Non-pigmented ciliary epithelial cell (primary cell): Measurements from ENCODE around the gene GNG7.
"Not testable (repeated sequence)": the region's sequence is repeated elsewhere in the genome, so short reads cannot be mapped to it uniquely, and the experiment has no call there.

Source experiments
- DNase-seq: peaks from one replicate; pipeline ENCODE4 v3.0.0-alpha.2; 2010; ENCODE audit warnings: low read depth

The GNG7 gene

DNA sequence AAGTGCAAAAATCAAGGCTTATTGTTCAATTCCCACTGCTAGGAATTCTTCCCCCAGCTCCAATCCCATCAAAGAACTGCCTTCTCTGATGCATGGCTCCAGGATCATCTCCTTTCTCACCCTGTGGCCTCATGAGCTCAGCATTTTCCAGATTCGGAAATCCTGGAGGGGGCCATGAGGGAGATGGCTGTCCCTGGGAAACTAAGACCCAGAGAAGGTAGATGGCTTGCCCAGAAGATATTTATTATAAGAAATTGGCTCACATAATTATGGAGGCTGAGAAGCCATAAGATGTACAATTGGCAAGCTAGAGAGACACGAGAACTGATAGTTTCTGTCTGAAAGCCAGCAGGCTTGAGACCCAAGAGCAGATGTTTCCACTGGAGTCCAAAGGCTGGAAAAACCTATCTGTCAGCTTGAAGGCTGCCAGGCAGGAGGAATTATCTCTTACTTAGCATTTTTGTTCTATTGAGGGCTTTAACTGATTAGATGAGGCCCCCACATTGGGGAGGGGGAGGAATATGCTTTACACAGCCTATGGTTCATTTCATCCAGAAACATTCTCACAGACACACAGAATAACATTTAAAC is 168.0 kb downstream of the GNG7 start:
- no peak for DNase-seq

DNA sequence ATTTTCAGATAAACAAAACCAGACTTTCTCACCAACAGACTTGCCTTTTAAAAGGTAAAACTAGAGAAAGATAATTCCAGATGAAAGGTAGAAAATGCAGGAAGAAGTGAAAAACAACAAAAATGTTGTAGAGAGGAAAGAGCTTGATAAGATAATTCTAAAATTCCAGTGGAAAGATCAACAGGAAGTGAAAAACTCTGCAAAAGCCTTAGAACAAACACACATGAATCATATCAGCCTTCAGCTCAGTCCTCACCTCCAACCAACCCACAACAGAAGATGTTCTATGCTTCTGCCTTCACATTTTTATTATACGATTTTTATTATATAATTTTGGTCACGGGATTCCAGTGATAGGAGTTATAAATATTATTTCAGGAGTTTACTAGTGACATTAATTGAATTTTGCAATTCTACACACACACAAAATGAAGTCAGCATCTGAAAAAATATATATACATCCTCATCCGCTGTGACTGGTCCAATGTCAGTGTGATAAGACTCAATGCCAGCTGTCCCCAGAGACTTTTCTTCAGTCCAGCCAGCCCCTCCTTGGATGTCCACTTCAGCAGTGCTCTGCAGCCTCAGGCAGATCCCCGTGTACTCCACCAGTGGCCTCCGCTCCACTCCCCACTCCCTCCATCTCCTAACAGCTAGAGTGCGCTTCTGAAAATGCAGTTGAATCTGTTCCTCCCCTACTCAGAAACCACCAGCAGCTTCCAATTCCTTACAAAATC is 168.6 kb downstream of the GNG7 start:
- DNase-seq: no peak

DNA sequence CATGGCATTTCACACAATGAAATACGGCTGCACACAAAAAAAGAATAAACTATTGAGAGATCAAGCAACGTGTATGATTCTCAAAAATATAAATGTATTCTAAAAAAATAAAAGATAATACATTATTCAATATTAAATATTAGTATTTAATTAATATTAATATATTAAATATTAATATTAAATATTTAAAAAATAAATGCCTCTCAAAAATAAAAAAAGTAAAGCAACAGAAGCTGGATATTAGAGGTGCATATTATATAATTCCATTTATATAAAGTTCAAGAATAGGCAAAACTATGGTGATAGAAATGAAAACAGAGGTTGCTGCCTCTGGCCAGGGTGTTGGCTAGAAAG is 169.4 kb downstream of the GNG7 start:
- DNase-seq: no peak

DNA sequence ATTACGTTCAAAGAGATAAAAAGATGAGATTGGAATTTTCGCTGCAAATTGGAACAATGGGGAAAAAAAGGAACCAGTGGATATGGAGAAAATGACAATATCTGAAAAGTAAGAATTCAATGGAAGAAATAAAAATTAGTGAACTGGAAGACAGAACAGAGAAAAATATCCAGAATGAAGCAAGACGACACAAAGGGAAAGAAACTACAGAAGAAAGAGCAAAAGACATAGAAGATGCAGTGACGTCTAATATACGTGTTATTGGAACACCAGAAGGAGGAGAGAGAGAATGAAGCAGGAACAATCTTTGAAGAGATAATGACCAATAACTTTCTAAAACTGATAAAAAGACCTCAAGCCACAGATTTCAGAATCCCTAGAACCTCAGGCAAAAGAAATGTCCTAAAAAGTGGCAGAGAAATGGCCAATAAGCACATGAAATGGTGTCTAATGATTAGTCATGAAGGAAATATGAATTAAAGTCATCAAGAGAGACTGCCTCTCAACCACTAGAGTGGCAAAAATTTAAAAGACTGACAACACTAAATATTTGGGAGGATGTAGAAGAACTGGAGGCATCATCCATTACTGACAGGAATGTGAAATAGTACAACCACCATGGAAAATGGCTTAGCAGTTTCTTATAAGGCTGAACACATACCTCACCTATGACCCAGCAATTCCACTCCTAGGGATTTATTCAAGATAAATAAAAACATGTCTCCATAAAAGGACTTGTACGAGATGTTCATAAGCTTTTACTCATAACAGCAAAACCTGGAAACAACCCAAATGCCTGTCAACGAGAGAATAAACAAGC is 170.0 kb downstream of the GNG7 start:
- peak; percentile 78 for DNase-seq

DNA sequence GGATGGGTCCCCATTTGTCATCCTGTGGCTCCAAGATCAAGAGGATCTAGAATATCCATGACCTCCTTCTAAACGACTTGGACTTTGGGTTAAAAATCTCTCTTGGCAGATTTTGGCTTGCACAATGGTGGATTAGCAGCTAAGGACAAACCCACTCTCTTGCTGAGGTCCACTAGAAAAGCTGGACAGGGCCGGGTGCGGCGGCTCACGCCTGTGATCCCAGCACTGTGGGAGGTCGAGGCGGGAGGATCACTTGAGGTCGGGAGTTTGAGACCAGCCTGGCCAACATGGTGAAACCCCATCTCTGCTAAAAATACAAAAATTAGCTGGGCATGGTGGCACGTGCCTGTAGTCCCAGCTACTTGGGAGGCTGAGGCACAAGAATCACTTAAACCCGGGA is 172.6 kb downstream of the GNG7 start:
- DNase-seq: not testable (repeated sequence)

DNA sequence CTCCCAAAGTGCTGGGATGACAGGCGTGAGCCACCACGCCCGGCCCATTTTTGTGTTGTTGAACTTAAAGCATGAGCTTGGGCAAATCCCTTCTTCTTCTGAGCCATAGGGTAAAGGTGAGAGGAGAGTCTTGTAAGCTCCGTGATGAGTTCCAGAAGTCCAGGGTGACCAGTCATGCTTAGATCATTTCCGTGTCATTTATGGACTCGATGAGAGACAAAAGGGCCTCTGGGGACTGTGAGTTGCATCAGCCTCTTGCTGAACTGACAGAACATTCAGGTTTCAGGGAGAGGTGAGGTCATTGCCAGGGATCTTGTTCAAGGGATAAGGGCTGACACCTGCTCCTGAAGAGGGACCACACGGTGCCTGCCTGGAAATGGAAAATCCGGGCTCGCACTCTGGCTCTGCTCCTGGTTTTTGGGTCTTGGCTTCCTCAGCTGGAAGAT is 173.0 kb downstream of the GNG7 start:
- peak; percentile 37 for DNase-seq

DNA sequence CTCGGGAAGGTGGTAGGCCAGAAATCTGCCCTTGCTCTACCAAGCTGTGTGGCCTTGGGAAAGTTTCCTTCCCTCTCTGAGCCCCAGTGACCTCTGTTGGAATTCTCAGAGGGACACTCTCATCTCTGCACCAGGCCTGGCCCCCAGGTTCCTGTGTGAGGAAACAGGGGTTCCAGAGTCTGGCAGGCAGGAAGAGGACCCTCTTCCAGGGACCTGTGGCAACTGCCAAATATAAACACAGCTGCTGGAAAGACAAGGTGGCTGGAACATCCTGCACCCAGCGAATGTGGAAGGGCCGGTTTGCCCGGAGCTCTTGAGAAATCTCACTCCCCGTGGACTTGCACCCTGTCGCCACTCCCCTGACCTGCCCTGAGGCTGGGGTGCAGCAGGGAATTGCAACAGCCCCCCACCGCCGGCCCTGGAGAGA is 173.8 kb downstream of the GNG7 start:
- no peak for DNase-seq

DNA sequence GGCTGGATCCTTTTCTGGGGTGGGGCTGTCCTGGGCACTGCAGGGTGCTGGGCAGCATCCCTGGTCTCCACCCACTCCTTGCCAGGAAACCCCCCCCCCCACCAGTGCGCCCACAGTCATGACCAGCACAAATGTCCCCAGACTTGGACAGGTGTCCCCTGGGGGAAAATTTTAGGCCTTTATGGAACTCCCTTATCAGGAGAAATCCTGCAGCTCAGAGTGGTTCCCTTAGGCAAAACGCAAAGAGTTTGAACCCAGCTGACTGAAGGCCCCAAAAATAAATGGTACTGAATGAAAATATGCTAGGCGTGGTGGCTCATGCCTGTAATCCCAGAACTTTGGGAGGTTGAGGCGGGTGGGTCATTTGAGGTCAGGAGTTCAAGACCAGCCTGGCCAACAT is 174.8 kb downstream of the GNG7 start:
- no peak for DNase-seq

DNA sequence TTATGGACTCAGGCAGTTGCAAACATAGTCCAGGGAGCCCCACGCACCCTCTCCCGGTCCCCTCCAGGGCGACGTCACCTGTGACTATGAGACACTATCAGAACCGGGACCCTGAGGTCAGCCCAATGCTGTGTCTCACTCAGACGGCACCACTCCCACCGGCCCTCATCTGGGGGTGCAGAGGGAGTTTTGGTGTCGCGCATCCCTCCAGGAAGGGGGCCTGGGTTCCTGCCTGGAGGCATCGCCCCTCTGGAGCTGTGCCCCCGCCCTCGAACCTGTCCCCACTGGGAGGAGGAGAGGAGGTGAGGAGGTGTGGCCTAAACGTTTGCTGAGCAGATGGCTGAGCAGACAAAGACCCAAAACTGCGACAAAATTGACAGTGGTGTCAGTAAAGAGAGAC is 175.3 kb downstream of the GNG7 start:
- DNase-seq: no peak

DNA sequence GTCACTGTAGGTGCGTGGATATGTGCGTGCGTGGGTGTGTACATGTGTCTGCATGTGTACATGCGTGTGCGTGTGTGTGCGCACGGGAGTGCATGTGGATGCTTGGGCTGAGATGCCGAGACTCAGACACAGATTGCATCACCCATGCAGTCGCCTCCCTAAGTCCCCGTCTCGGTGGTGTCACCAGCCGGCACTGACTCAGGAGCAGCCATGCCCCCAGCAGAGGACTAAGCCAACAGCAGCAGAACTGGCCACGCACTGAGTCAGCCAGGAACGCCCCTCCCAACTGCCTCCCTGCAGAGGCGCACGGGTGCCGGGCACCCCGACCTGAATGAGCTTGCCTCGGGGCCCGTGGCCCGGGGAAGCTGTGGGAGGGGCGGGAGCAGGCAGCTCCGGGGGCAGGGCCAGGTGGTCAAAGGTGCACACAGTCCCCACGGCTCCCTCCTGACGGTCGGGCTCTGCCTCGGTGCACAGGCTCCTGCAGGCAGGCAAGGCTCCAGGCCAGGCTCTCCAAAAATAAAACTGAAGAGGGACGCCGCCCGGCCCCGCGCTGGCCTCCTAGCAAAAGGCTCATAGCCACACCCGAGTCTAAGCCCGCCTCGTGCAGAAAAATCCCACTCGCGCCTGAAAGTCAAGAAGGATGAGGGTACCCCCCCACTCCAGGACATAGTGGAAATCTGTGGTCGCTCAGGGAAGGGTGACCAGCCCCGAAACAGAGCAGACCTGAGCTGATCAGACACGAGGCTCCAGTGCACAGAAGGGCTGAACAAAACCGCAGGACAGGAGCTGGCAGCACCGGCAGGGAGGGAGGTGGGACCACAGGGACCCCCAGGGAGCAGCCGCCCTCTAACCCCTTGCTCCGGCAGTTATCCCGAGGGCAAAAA is 177.4 kb downstream of the GNG7 start:
- DNase-seq: no peak

DNA sequence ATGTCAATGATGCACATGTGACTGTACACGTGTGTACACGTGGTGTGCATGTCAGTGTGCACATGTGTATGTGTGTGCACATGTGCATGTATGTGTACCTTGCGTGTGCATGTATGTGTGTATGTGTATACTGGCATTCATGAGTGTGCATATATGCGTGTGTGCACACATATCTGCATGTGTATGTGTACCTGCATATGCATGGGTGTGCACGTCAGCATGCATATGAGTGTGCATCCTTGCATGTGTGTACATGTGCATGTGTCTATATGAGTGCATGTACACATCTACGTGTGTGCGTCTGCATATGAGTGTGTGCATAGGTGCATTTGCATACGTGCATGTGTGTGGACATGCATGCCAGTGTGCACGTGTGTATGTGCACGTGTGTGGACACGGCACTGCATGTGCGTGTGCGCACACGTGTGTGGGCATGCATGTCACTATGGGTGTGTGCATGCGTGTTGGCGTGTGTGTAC is 178.1 kb downstream of the GNG7 start:
- DNase-seq: no peak

DNA sequence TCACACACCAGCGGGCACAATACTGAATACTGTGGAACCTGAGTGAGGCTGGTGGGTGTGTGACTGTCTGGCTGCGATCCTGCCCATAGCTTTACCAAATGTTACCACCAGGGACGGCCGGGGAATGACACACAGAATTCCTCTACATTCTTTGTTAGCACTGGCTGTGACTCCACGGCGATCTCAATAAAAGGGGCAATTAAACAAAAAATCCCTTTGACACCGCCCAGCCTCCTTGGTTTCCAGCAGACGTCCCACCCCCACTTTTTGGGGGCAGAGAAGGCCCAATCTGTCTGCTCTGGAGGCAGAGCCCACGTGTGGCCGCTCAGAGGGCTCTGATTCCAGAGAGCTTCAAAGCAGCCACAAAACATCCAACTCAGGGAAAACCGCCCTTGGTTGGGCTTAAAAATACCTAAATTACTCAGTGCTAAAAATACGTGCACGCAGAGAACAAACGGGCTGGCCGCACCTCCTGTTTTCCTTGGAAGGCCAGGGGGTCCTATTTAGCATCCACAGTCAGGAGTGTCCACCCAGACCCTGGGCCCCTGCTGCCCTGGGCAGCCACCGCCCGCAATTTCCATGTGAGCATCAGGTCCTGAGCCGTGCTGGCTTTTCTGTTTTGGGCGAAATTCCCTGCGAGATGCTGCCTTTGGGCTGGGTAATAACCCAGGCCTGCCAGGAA is 178.7 kb downstream of the GNG7 start:
- DNase-seq: peak; percentile 32

DNA sequence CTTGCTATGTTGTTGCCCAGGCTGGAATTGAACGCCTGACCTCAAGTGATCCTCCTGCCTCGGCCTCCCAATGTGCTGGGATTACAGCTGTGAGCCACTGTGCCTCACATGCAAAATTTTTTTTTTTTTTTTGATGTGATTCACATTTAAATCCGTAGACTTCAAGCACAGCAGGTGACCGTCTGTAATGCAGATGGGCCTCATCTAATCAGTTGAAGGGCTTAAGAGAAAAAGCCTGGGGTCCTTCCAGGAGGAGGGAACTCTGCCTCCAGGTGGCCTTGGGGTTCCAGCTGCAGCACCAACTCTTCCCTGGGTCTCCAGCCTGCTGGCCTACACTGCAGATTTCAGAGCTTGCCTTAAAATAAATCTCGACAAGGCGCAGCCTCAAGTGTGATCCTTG is 183.0 kb downstream of the GNG7 start:
- no peak for DNase-seq

DNA sequence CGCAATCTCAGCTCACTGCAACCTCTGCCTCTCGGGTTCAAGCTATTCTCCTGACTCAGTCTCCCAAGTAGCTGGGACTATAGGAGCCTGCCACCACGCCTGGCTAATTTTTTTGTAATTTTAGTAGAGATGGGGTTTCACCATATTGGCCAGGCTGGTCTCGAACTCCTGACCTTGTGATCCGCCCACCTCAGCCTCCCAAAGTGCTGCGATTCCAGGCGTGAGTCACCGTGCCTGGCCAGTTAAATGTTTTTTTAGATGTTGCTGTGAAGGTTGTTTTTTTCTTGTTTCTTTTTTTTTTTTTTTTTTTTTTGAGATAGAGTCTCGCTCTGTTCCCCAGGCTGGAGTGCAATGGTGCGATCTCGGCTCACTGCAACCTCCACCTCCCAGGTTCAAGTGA is 183.6 kb downstream of the GNG7 start:
- DNase-seq: not testable (repeated sequence)

DNA sequence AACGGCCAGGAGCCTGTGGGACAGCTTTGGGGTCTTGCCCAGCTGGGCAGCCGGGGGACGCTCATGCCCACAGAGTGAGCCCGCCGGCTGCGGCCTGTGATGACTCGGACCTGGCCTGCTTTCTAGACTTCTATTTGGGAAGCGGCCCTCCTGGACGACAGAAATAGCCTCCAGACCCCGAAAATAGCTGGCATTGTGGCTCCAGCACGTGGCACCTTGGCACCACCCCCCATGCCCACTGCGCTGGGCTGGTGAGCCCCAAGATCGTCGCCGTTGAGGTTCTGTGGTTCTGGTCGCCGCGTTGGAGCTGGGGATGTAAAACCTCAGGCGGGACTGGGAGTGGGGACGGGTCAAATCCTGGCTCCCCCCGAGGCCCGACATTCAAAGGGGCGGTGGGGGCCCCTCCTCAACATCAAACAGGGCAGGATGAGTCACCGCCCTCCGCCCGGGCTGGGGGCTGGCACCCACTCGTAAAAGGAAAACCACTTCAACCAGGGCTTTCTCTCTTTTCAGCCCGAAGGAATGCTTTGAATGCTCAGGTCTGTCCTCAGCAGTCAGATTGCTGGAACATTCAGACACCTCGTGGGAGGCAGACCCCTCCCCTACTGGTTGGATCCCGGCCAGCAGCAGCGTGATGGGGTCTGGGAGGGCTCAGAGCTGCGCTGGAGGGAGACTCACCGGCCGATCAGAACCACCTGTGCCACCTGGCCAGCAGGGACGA is 184.5 kb downstream of the GNG7 start:
- no peak for DNase-seq

DNA sequence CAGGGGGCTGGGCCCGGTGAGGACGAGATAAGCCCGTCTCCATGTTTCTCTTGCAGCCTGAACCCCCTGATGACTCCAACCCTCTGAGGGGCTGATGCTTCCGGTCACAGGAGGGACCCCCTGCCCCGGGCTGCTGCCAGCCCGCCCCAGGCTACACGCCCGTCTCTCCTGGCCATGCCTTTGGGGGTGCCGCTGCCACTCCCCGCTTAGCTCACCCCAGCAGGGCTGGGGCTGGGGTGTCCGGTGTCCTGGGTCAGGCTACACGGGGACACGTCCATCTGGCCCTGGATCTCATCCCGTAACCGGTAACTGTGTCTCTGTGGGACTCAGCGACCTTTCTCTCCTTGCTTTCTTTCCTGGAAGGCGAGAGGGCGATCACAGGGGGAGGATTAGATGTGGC is 185.8 kb downstream of the GNG7 start:
- DNase-seq: no peak

DNA sequence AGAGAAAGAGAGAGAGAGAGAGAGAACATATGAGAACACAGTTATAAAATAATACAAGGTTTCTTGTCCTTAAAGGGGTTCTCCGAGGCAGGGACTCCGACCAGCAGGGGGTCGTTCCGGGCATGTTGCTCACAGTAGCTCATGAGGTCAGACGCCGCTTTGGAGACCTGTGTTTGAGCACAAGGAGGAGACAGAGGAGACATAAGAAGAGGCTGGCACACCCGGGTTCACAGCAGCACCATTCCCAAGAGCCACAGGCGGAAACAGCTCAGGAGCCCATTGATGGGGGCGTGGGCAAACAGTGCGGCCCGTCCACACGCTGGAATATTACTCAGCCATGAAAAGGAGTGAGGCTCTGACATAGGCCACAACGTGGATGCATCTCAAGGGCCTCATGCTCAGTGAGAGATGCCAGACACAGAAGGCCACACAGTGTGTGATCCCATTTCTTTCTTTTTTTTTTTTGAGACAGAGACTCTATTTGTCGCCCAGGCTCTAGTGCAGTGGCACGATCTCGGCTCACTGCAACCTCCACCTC is 187.4 kb downstream of the GNG7 start:
- no peak for DNase-seq

DNA sequence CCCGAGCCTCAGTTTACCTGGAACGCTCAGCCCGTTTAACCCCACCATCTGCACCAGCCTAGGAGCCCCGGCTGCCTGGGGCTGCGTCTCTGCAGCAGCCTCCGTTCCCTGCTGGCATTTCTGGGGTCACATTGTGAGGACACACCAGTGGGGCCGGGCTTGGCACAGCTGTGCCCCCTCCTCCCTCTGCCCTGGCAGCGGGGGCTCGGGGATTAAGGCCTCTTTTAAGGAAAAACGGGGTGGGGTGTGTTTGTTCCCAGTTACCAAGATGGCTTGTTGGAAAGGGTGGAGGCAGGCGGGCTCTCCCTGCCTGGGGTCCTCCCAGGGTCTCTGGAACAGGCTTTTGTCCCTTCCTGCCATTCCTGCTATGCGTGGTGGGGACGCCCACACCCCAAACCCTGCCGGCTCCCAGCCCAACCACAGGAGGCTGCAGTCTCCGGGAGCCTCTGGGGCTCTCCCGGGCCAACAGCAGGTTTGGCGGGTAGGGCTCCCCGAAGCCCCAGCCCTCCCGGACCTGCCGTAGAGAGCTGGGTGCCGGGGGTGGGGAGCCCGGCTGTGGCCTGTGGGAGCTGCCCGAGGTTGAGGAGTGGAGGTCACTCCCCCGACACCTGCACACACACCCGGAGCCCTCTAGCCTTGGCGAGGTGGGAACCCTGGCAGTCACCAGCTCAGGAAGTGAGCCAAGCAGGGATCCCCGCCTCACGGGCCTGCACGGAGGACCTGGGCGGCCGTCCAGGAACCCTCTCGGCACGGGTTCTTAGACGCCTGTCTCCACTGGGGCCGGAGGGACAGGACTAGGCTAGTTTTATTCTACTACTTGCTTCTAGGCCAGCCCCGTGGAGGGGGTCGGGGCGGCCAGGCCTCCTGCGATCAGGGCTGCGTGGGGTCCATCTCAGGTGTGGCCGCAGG is 189.7 kb downstream of the GNG7 start:
- DNase-seq: no peak

DNA sequence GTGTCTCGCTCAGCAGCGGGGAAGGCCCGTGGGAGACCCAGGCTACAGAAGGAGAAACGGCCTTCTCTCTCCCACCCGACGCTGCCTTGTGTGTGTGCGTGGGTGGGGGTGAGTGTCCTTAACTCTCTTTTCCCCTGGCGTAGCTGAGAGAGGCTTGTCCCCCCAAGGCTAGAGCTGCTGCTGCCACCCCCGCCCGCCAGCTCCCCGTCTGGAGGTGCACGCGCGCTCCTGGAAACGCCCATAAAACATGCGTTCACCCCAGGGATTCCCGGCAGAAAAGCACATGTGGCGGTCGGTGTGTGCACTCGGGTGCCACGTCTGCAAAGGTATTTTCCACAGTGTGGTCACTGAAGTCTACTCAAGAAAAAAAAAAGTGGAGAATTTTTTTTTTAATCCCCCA is 190.5 kb downstream of the GNG7 start:
- DNase-seq: no peak
